Activated naive CD4-positive, alpha-beta T cell treated with Interleukin-2 at 50 U/mL for 16 hours (primary cell): ENCODE data around the gene ZNF583.

ENCODE experiments used
- DNase-seq: peaks from one replicate; pipeline ENCODE4 v3.0.0-alpha.2; 2020

The ZNF583 gene

DNA sequence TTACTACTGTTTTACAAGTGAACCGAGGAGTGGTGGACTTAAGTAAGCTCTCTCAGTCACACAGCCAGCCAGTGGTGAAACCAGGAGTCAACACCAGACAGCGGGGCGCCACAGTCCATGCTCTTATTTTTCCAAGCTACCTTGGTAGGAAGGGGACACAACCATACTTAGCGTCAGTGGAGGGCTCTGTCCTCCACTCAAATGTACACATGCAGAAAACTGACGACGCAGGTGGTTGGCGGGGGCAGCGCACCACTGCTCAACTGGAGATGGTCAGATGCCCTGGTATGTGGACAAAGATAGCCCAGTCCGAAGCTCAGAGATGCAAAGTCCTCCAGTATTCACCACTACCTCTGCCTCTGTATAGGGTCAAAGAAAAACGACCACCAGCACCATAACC is 72.0 kb downstream of the ZNF583 start:
- no peak for DNase-seq
